HepG2 (cell line): Measurements from ENCODE around the gene ERCC6L2. TPM values are rescaled to one million over a fixed set of nuclear protein-coding genes. Genes with fewer than 3 reads are reported as not detected.

Source experiments
- E2F1 ChIP-seq: sonication (generic); formaldehyde crosslinking; IDR thresholded peaks from 2 replicates; pipeline ENCODE4 v1.5.0; 2020; ENCODE audit warnings: missing genetic modification reagents
- FOXO1 ChIP-seq: sonication (generic); formaldehyde crosslinking; IDR thresholded peaks from 2 replicates; pipeline ENCODE4 v1.4.0; 2020; ENCODE audit warnings: missing genetic modification reagents
- GABPA ChIP-seq, 2 experiments: IDR thresholded peaks; 2 replicates each; pipeline ENCODE4 v1.6.1; 2011 to 2016; ENCODE audit warnings: low read depth in 2 of 2, low read length in 1 of 2, missing biosample characterization in 1 of 2, missing genetic modification characterization in 1 of 2
- GATAD2A ChIP-seq: IDR thresholded peaks from 2 replicates; pipeline ENCODE4 v1.6.1; 2016
- MYC ChIP-seq: sonication (generic); formaldehyde crosslinking; IDR thresholded peaks from 2 replicates; pipeline ENCODE4 v1.9.0; 2021; ENCODE audit warnings: missing genetic modification reagents, borderline replicate concordance
- NFRKB ChIP-seq: fragments of 450-650 bp; IDR thresholded peaks from 2 replicates; pipeline ENCODE4 v1.6.1; 2017
- PLRG1 ChIP-seq: fragments of 450-650 bp; conservative IDR thresholded peaks from 2 replicates; pipeline ENCODE4 v1.6.1; 2016
- SNAI1 ChIP-seq: sonication (generic); formaldehyde crosslinking; IDR thresholded peaks from 2 replicates; pipeline ENCODE4 v1.5.0; 2020; ENCODE audit warnings: mild to moderate bottlenecking, missing genetic modification reagents, borderline replicate concordance
- ZBTB34 ChIP-seq: sonication (generic); formaldehyde crosslinking; IDR thresholded peaks from 2 replicates; pipeline ENCODE4 v1.8.0; 2022; ENCODE audit warnings: mild to moderate bottlenecking, missing genetic modification reagents
- ZHX1 ChIP-seq: sonication (generic); formaldehyde crosslinking; IDR thresholded peaks from 2 replicates; pipeline ENCODE4 v1.8.1; 2022; ENCODE audit warnings: low read depth, mild to moderate bottlenecking, missing genetic modification reagents
- ZNF329 ChIP-seq: sonication (generic); formaldehyde crosslinking; IDR thresholded peaks from 2 replicates; pipeline ENCODE4 v1.9.0; 2021; ENCODE audit warnings: low read depth, mild to moderate bottlenecking, missing genetic modification reagents
- ZNF331 ChIP-seq: sonication (generic); formaldehyde crosslinking; IDR thresholded peaks from 2 replicates; pipeline ENCODE4 v1.4.0; 2020; ENCODE audit warnings: missing genetic modification reagents
- ZNF512 ChIP-seq: sonication (generic); formaldehyde crosslinking; IDR thresholded peaks from 2 replicates; pipeline ENCODE4 v1.4.0; 2020; ENCODE audit warnings: mild to moderate bottlenecking, missing genetic modification reagents
- ZSCAN9 ChIP-seq: IDR thresholded peaks from 2 replicates; pipeline ENCODE4 v1.6.1; 2016; ENCODE audit warnings: borderline replicate concordance
- ZZZ3 ChIP-seq: sonication (generic); formaldehyde crosslinking; IDR thresholded peaks from 2 replicates; pipeline ENCODE4 v1.4.0; 2020; ENCODE audit warnings: missing genetic modification reagents, mild to moderate bottlenecking, borderline replicate concordance
- polyA plus RNA-seq, 8 experiments: library from polyadenylated mRNA; depleted of rRNA in 3 of 8; stranded (reverse) in 7 of 8; unstranded in 1 of 8; fragments of >200 nt; fragmentation: Illumina TruSeq in 4 of 8; extraction: Trizol in 4 of 8; gene quantifications; 2 replicates each; pipeline versions ENCODE4 v1.2.1 to v1.2.3, GENCODE V29; 2011 to 2016; ENCODE audit warnings: low read depth in 4 of 8, missing spikeins in 1 of 8, mixed read lengths in 1 of 8; ENCODE audit not compliant: insufficient read depth in 1 of 8
- total RNA-seq, 5 experiments: library from RNA; depleted of rRNA; stranded (reverse); fragments of >200 nt; fragmentation: Illumina TruSeq; extraction: Trizol; gene quantifications; 2 replicates each; pipeline ENCODE4 v1.2.3, GENCODE V29; 2016; ENCODE audit warnings: low read depth in 1 of 5
- TF ChIP-seq, protein P1 (sequence below): sonication (generic); formaldehyde crosslinking; IDR thresholded peaks from 2 replicates; pipeline ENCODE4 v1.5.0; 2020; ENCODE audit warnings: mild to moderate bottlenecking, missing genetic modification reagents
- TF ChIP-seq, protein P2 (sequence below): sonication (generic); formaldehyde crosslinking; IDR thresholded peaks from 2 replicates; pipeline ENCODE4 v1.8.1; 2023; ENCODE audit warnings: mild to moderate bottlenecking, missing genetic modification reagents, borderline replicate concordance

ERCC6L2 gene
- total and polyA plus RNA-seq, 2 of the 13 experiments (the other 11 are each of a cell fraction or from before 2014, with no cell fraction given) = 13.4 to 45.9 TPM

- no peak for TF ChIP-seq ZHX1 (CRISPR knock-in tag)
- TF ChIP-seq FOXO1 (CRISPR knock-in tag) = peak; percentile 65; the same call in 1 of the 2 replicates
- TF ChIP-seq, protein P1, sequence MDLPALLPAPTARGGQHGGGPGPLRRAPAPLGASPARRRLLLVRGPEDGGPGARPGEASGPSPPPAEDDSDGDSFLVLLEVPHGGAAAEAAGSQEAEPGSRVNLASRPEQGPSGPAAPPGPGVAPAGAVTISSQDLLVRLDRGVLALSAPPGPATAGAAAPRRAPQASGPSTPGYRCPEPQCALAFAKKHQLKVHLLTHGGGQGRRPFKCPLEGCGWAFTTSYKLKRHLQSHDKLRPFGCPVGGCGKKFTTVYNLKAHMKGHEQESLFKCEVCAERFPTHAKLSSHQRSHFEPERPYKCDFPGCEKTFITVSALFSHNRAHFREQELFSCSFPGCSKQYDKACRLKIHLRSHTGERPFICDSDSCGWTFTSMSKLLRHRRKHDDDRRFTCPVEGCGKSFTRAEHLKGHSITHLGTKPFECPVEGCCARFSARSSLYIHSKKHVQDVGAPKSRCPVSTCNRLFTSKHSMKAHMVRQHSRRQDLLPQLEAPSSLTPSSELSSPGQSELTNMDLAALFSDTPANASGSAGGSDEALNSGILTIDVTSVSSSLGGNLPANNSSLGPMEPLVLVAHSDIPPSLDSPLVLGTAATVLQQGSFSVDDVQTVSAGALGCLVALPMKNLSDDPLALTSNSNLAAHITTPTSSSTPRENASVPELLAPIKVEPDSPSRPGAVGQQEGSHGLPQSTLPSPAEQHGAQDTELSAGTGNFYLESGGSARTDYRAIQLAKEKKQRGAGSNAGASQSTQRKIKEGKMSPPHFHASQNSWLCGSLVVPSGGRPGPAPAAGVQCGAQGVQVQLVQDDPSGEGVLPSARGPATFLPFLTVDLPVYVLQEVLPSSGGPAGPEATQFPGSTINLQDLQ (CRISPR knock-in tag) = no peak
- TF ChIP-seq, protein P2, sequence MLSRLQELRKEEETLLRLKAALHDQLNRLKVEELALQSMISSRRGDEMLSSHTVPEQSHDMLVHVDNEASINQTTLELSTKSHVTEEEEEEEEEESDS (CRISPR knock-in tag) = no peak
- peak; percentile 56; the same call in 1 of the 2 replicates for TF ChIP-seq ZSCAN9 (CRISPR knock-in tag)
- TF ChIP-seq ZNF512 = no peak
- no peak for TF ChIP-seq SNAI1 (CRISPR knock-in tag)
- TF ChIP-seq GABPA (IDR thresholded peaks at IDR 0.05; ENCODE audit: low read depth, low read length) = no peak
- peak; percentile 74 for TF ChIP-seq GABPA (CRISPR knock-in tag; IDR thresholded peaks at IDR 0.05; ENCODE audit: low read depth)
- no peak for TF ChIP-seq NFRKB
- TF ChIP-seq ZZZ3 (CRISPR knock-in tag) = no peak
- TF ChIP-seq ZBTB34 = no peak
- TF ChIP-seq GATAD2A (CRISPR knock-in tag) = peak; percentile 90
- no peak for TF ChIP-seq ZNF329
- no peak for TF ChIP-seq PLRG1
- no peak for TF ChIP-seq MYC (CRISPR knock-in tag)
- TF ChIP-seq E2F1 = no peak
- TF ChIP-seq ZNF331 (CRISPR knock-in tag) = peak; percentile 73; the same call in 1 of the 2 replicates
These were observed 48.3 kb downstream of the ERCC6L2 start (continued) for GRCh38 chr9:95923794-95924193.
